G401.6 (cell line): Measurements from ENCODE around the gene SLC9A6.
"Not testable (repeated sequence)": the region's sequence is repeated elsewhere in the genome, so short reads cannot be mapped to it uniquely, and the experiment has no call there.

Source experiments
- FAIRE-seq: peaks from 2 replicates; lab custom pipeline; 2012; peaks lifted over from hg19 to GRCh38; lab: Jason Lieb, UNC

The SLC9A6 gene

DNA sequence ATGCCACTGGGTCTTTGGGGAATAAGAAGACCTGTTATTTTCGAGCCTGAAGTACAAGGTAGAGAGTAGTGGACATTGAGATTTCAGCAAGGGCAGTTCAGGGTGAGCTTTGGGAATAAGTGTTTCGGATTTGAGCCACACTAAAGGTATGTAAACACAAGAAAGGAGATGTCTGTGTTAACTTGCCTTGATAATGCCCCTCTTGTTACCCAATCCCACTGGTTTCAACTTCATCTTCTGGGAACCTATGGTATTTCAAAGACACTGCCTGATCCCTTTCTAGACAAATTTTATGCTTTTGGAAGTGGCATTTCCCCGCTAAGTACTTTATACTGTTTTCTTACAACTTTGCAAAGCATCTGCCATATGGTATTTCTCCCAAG, 79.4 kb downstream of the SLC9A6 start:
- FAIRE-seq: no peak

DNA sequence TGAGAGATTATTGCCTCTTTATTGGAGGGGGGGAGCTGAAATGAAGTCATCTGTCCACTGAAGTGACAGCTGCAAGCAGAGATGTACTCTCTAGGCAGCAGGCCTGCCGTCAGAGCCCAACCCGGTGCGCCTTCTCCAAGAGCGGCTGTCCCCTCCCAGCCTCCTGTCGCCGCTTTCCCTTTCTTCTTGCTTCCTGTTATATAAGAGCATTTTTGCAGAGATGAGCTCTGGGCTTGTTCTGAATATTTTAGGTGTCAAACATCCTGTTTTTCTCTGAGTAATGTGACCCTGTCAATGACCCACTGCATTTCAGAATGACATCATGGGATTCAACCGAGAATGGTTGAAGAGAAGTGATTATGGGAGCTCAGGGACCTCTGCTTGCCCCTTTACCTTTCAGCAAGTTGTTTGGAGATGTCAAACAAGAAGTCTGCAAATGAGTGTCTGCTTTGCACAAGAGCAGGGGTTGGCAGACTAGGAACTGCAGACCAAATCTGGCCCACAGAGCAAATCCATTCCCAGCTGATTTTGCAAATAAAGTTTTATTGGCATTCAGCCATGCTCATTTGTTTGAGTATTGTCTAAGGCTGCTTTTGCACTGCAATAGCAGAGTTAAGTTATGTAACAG, 79.9 kb downstream of the SLC9A6 start:
- FAIRE-seq: no peak

DNA sequence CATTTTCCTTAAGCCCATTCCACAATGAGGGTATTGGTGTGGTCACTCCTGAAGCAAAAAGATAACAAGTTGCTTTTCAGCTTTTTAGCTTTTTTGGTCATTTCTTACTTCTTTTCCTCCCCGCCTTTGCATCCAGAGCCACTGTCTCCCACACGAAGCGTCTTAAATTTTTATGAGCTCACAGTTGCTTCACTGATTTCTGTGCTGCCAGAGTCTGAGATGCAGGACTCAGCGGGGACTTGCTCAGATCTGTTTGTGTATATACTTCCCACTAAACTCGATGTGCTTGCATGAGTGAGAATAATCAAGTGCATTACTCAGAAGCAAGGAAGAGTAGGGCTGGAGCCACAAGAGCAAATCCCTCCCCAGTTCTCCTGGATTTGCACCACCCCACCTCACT, 81.9 kb downstream of the SLC9A6 start:
- FAIRE-seq: no peak

DNA sequence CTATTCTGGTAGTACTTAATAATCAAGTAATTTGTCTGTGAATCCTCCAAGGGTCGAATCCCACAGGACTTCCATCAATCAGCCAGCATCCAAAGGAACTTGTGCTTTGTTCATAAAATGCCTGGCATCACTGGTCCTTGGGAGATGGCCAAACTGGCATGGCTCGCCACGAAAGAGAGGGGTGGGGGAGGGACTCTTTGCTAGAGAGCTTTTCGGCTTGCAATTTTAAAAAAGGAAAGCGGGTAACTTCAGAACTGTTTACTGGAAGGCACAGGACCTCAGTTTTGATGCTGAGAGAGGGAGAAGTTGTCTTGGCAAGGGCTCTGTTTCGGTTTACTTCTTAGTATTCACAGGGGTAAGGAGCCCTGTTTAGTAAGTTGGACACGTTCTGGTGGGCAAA, 82.7 kb downstream of the SLC9A6 start:
- FAIRE-seq: no peak

DNA sequence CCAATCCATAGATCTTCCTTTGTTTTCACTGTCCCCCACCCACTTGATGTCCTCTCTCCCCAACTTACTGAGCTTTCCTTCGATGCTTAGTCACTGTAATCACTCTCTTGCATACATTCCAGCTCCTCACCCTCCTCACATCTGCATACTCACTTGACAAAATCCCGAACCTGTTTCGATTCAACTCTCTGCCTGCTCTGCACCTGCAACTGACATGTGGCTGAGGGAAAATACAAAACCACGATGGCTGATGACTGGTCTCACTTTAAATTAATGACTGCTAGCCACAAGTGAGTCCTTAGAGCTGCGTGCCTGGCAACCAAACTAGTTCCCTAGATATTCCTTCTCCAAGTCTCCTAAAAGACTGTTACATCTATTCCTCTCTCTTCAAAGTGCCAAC, 91.7 kb downstream of the SLC9A6 start:
- no peak for FAIRE-seq

DNA sequence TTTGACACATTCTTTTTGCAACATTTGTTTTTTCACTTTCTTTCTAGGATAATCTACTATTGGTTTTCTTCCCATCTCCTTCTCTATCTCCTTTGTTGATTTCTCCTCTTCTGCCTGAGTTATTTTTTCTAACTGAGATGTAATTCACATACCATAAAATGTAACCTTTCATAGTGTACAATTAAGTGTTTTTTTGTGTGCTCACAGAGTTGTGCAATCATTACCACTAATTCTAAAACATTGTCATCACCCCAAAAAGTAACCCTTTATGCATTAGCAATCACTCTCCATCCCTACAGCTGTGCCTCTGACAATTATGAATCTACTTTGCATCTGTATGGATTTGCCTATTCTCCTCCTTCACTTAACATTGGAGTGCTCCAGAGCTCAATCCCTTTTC, 95.5 kb downstream of the SLC9A6 start:
- no peak for FAIRE-seq

DNA sequence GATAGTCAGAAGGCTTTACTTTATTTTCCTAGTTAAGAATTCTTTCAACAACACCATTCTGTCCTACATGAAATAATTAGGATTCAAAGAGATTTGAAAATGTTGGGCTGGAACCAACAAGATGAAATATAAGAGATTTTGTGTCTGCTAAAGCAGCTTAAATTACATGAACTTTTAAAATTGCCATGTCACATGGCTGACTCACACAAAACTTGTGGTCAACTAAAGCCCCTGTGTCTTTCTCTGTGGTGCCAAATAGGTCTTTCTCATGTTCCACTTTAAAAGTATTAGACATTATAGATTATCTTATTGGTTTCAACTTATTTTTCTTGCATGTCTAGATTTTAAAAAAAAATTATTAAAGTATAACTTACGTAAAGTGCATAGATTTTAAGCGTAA, 101.3 kb downstream of the SLC9A6 start:
- no peak for FAIRE-seq

DNA sequence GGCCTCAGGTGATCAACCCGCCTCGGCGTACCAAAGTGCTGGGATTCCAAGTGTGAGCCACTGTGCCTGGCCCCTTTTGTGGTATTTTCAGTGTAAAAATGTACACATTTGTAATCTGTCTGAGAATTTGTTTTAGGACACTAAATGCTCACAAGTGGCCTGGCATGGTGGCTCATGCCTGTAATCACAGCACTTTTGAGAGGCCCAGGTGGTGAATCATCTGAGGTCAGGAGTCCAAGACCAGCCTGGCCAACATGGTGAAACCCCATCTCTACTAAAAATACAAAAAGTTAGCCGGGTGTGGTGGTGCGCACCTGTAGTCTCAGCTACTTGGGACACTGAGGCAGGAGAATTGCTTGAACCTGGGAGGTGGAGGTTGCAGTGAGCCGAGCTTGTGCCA, 106.7 kb downstream of the SLC9A6 start:
- FAIRE-seq: not testable (repeated sequence)

DNA sequence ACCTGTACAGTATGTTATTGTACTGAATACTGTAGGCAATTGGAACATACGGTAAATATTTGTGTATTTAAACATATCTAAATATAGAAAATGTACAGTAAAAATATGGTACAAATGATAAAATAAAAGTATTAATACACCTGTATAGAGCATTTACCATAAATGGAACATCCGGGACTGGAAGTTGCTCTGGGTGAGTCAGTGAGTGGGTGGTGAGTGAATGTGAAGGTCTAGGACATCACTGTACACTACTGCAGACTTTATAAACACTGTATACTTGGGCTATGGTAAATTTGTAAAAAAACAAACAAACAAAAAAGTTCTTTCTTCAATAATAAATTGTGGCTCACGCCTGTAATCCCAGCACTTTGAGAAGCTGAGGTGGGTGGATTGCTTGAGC, 109.7 kb downstream of the SLC9A6 start:
- no peak for FAIRE-seq
